ENCODE results near the gene GNG11.

The GNG11 gene

DNA sequence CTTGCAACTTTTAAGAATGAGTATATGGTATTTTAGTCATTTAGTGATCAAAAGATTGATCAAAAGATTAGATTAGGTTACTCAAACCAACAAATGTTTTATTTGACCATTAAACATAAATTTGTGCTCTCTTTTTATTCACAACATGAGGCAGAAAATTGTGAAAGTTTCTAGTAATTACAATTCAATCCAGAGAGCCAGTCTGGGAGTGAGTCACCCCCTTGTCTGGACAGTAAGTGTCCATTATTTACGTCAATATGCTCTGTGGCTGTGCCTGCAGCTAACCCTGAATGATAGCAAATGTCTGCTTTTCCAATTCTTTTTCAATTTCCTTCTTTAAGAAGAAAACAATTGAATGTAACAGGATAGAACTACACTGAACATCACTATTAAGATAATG, 27.9 kb downstream of the GNG11 start:
- no peak overlapping the region for H3K4me3 ChIP-seq (ENCODE audit: low read depth, low read length)
- H3K27ac ChIP-seq (ENCODE audit: extremely low read depth, low read depth, low read length) = no peak overlapping the region
- H3K4me1 ChIP-seq (ENCODE audit: control insufficient read depth, insufficient read depth, low read length) = no peaks in the 10 kb centered on the region
- H3K36me3 ChIP-seq (ENCODE audit: control insufficient read depth in 2 of 2, insufficient read depth in 1 of 2, low read length in 2 of 2) = no peaks in the 10 kb centered on the region
- ChIA-PET POLR2A (no interaction called here), CTCF (interaction anchor here (1.0 kb wide), 1 partner anchor 46 kb away, joined by 5 read pairs; no protein-coding TSS in a partner anchor)
- TF ChIP-seq, protein P1, sequence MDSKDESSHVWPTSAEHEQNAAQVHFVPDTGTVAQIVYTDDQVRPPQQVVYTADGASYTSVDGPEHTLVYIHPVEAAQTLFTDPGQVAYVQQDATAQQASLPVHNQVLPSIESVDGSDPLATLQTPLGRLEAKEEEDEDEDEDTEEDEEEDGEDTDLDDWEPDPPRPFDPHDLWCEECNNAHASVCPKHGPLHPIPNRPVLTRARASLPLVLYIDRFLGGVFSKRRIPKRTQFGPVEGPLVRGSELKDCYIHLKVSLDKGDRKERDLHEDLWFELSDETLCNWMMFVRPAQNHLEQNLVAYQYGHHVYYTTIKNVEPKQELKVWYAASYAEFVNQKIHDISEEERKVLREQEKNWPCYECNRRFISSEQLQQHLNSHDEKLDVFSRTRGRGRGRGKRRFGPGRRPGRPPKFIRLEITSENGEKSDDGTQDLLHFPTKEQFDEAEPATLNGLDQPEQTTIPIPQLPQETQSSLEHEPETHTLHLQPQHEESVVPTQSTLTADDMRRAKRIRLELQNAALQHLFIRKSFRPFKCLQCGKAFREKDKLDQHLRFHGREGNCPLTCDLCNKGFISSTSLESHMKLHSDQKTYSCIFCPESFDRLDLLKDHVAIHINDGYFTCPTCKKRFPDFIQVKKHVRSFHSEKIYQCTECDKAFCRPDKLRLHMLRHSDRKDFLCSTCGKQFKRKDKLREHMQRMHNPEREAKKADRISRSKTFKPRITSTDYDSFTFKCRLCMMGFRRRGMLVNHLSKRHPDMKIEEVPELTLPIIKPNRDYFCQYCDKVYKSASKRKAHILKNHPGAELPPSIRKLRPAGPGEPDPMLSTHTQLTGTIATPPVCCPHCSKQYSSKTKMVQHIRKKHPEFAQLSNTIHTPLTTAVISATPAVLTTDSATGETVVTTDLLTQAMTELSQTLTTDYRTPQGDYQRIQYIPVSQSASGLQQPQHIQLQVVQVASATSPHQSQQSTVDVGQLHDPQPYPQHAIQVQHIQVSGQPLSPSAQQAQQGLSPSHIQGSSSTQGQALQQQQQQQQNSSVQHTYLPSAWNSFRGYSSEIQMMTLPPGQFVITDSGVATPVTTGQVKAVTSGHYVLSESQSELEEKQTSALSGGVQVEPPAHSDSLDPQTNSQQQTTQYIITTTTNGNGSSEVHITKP (tag by site-specific recombination; IDR thresholded peaks at IDR 0.05) = no peak
- TF ChIP-seq, protein P2, sequence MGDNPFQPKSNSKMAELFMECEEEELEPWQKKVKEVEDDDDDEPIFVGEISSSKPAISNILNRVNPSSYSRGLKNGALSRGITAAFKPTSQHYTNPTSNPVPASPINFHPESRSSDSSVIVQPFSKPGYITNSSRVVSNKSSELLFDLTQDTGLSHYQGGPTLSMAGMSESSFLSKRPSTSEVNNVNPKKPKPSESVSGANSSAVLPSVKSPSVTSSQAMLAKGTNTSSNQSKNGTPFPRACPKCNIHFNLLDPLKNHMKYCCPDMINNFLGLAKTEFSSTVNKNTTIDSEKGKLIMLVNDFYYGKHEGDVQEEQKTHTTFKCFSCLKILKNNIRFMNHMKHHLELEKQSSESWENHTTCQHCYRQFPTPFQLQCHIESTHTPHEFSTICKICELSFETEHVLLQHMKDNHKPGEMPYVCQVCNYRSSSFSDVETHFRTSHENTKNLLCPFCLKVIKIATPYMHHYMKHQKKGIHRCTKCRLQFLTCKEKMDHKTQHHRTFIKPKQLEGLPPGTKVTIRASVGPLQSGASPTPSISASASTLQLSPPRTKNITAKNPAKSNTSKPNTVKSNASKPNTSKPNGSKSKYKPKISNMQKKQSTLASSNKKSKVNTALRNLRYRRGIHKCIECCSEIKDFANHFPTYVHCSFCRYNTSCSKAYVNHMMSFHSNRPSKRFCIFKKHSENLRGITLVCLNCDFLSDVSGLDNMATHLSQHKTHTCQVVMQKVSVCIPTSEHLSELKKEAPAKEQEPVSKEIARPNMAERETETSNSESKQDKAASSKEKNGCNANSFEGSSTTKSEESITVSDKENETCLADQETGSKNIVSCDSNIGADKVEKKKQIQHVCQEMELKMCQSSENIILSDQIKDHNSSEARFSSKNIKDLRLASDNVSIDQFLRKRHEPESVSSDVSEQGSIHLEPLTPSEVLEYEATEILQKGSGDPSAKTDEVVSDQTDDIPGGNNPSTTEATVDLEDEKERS (tag by site-specific recombination; IDR thresholded peaks at IDR 0.05) = no peak
- TF ChIP-seq, protein P3, sequence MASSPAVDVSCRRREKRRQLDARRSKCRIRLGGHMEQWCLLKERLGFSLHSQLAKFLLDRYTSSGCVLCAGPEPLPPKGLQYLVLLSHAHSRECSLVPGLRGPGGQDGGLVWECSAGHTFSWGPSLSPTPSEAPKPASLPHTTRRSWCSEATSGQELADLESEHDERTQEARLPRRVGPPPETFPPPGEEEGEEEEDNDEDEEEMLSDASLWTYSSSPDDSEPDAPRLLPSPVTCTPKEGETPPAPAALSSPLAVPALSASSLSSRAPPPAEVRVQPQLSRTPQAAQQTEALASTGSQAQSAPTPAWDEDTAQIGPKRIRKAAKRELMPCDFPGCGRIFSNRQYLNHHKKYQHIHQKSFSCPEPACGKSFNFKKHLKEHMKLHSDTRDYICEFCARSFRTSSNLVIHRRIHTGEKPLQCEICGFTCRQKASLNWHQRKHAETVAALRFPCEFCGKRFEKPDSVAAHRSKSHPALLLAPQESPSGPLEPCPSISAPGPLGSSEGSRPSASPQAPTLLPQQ (tag by site-specific recombination; IDR thresholded peaks at IDR 0.05) = no peak
- no peak for TF ChIP-seq ZFP3 (tag by site-specific recombination; IDR thresholded peaks at IDR 0.05; ENCODE audit: low read depth)
- no peak for TF ChIP-seq ZNF354C (tag by site-specific recombination; IDR thresholded peaks at IDR 0.05; ENCODE audit: borderline replicate concordance, low read depth)
- no peak for TF ChIP-seq ZNF561 (tag by site-specific recombination; IDR thresholded peaks at IDR 0.05; ENCODE audit: borderline replicate concordance)
- TF ChIP-seq ZNF37A (tag by site-specific recombination; IDR thresholded peaks at IDR 0.05) = no peak
- no peak for TF ChIP-seq KLF7 (tag by site-specific recombination; IDR thresholded peaks at IDR 0.05; ENCODE audit: borderline replicate concordance)
- TF ChIP-seq ZNF423 (tag by site-specific recombination; IDR thresholded peaks at IDR 0.05) = no peak
- no peak for TF ChIP-seq ZNF138 (tag by site-specific recombination; IDR thresholded peaks at IDR 0.05; ENCODE audit: borderline replicate concordance)
- no peak for TF ChIP-seq ZNF610 (tag by site-specific recombination; IDR thresholded peaks at IDR 0.05; ENCODE audit: borderline replicate concordance)
- TF ChIP-seq ZNF324 (tag by site-specific recombination; IDR thresholded peaks at IDR 0.05) = no peak
- no peak for TF ChIP-seq HOXA7 (CRISPR knock-in tag; IDR thresholded peaks at IDR 0.05; ENCODE audit: borderline replicate concordance)
- no peak for TF ChIP-seq ZNF133 (tag by site-specific recombination; IDR thresholded peaks at IDR 0.05)
- TF ChIP-seq ZNF785 (tag by site-specific recombination; IDR thresholded peaks at IDR 0.05) = no peak
- no peak for TF ChIP-seq ZBTB1 (tag by site-specific recombination; IDR thresholded peaks at IDR 0.05)
- no peak for TF ChIP-seq ZNF112 (tag by site-specific recombination; IDR thresholded peaks at IDR 0.05)
- TF ChIP-seq TCF7L2 (IDR thresholded peaks at IDR 0.05; ENCODE audit: borderline replicate concordance, low read depth, low read length) = no peak
- H3K9me3 ChIP-seq (ENCODE audit: control insufficient read depth, insufficient read depth, low read depth, low read length) = no peaks in the 10 kb centered on the region

DNA sequence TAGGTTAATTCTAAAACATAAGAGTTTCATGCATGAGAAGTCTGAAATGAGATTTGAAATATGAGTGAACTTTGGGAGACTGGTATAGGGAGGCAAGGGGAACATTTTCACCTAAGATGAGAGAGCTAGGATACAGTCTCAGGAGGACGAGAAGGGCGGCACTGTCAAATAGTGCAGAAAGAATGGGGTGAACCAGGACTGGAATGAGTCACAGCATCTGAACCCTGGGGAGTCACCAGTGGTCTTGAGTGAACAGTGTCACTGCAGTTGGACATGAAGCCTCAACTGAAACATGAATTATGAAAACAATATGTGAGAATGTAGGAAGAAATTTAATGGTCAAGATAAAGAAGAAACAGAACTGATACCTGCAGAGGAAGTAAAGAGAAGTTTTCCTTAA, 33.8 kb downstream of the GNG11 start:
- ChIA-PET POLR2A (no interaction called here), CTCF (no interaction called here)
- H3K27ac ChIP-seq (ENCODE audit: extremely low read depth, low read depth, low read length) = no peak overlapping the region
- no peak overlapping the region for H3K4me3 ChIP-seq (ENCODE audit: low read depth, low read length)
- no peaks in the 10 kb centered on the region for H3K9me3 ChIP-seq (ENCODE audit: control insufficient read depth, insufficient read depth, low read depth, low read length)
- no peaks in the 10 kb centered on the region for H3K36me3 ChIP-seq (ENCODE audit: control insufficient read depth in 2 of 2, insufficient read depth in 1 of 2, low read length in 2 of 2)
- no peaks in the 10 kb centered on the region for H3K4me1 ChIP-seq (ENCODE audit: control insufficient read depth, insufficient read depth, low read length)
- no peak for TF ChIP-seq ZNF670 (tag by site-specific recombination; IDR thresholded peaks at IDR 0.05; ENCODE audit: low read depth)
- no peak for TF ChIP-seq ZNF292 (tag by site-specific recombination; IDR thresholded peaks at IDR 0.05; ENCODE audit: borderline replicate concordance, low read depth)
- no peak for TF ChIP-seq PRDM1 (tag by site-specific recombination; IDR thresholded peaks at IDR 0.05)
- TF ChIP-seq ZNF311 (tag by site-specific recombination; IDR thresholded peaks at IDR 0.05; ENCODE audit: borderline replicate concordance) = no peak
- no peak for TF ChIP-seq SP2 (tag by site-specific recombination; IDR thresholded peaks at IDR 0.05)
- no peak for TF ChIP-seq ZNF48 (tag by site-specific recombination; IDR thresholded peaks at IDR 0.05)
- no peak for TF ChIP-seq ZNF433 (tag by site-specific recombination; IDR thresholded peaks at IDR 0.05; ENCODE audit: low read depth)
- TF ChIP-seq ZNF394 (tag by site-specific recombination; IDR thresholded peaks at IDR 0.05; ENCODE audit: borderline replicate concordance) = no peak
- TF ChIP-seq, protein P4, sequence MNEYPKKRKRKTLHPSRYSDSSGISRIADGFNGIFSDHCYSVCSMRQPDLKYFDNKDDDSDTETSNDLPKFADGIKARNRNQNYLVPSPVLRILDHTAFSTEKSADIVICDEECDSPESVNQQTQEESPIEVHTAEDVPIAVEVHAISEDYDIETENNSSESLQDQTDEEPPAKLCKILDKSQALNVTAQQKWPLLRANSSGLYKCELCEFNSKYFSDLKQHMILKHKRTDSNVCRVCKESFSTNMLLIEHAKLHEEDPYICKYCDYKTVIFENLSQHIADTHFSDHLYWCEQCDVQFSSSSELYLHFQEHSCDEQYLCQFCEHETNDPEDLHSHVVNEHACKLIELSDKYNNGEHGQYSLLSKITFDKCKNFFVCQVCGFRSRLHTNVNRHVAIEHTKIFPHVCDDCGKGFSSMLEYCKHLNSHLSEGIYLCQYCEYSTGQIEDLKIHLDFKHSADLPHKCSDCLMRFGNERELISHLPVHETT (tag by site-specific recombination; IDR thresholded peaks at IDR 0.05) = no peak
